HG03378 (cell line): ENCODE results near the gene NAP1L1.
A peak's percentile ranks its signal among the peaks of the same experiment; 100 is the strongest.
"Not testable (repeated sequence)": the region's sequence is repeated elsewhere in the genome, so short reads cannot be mapped to it uniquely, and the experiment has no call there.

Experiments used
- ATAC-seq: cut with Tn5 transposase; IDR thresholded peaks from one replicate; pipeline ENCODE4 v1.9.1; 2021; ENCODE audit warnings: mild to moderate bottlenecking, moderate library complexity; ENCODE audit not compliant: unreplicated experiment

The NAP1L1 gene

GRCh38 chr12:75996861-75997447 lies 87.5 kb downstream of the NAP1L1 start:
- peak; percentile 41 for ATAC-seq

GRCh38 chr12:75995691-75996090 lies 88.8 kb downstream of the NAP1L1 start:
- no peak for ATAC-seq

GRCh38 chr12:75994069-75994740 lies 90.3 kb downstream of the NAP1L1 start:
- ATAC-seq, result no peak

DNA sequence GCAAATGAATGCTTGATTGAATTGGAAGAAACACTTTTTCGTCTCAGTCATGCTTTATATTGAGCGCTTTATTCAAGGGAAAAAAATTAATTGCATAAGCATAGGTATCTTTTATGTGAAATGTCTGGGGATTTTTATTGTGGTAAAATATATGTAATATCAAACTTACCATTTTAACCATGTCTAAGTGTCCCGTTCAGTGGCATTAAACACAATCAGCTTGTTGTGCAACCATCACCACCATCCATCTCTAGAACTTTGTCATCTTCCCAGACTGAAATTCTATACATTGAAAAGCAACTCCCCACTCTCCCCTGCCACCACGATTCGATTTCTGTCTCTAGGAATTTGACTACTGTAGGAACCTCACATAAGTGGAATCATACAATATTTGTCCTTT lies 92.7 kb downstream of the NAP1L1 start:
- no peak for ATAC-seq

- ATAC-seq, result no peak
Observed at GRCh38 chr12:75990189-75990912, 94.1 kb downstream of the NAP1L1 start.

GRCh38 chr12:75987709-75988108 lies 96.8 kb downstream of the NAP1L1 start:
- ATAC-seq, result not testable (repeated sequence)
